HL-60 (cell line): ENCODE results near the gene CPPED1.

Experiments
- DNase-seq, 2 experiments: peaks; one replicate each; pipeline ENCODE4 v3.0.0-alpha.2; 2010 to 2020; ENCODE audit warnings: low read depth in 1 of 2, low spot score in 1 of 2
- H3K27ac ChIP-seq: fragments of 250-450 bp; sonication (Bioruptor Pico); replicated peaks from 2 replicates; pipeline ENCODE4 v1.5.1; 2020; ENCODE audit warnings: mild to moderate bottlenecking, moderate library complexity
- H3K27me3 ChIP-seq: fragments of 250-450 bp; sonication (Bioruptor Pico); 2 replicates; pipeline ENCODE4 v1.5.1; 2021; ENCODE audit warnings: mild to moderate bottlenecking, moderate library complexity; ENCODE audit not compliant: insufficient read depth, poor library complexity, severe bottlenecking
- H3K4me3 ChIP-seq: replicated peaks from 2 replicates; pipeline ENCODE4 v1.5.1; 2011; ENCODE audit warnings: mild to moderate bottlenecking, control low read depth, low read length; ENCODE audit not compliant: insufficient read depth
- CTCF ChIP-seq: IDR thresholded peaks from one replicate; pipeline ENCODE4 v1.5.1; 2011; ENCODE audit warnings: low read length, control low read depth, inconsistent platforms; ENCODE audit not compliant: insufficient read depth
- GABPA ChIP-seq: IDR thresholded peaks from 2 replicates; pipeline ENCODE4 v1.6.1; 2012; ENCODE audit warnings: low read depth
- POLR2AphosphoS5 ChIP-seq: IDR thresholded peaks from 2 replicates; pipeline ENCODE4 v1.6.1; 2012; ENCODE audit warnings: low read depth
- REST ChIP-seq: IDR thresholded peaks from 2 replicates; pipeline ENCODE4 v1.6.1; 2012; ENCODE audit warnings: low read depth; ENCODE audit not compliant: insufficient replicate concordance
- SPI1 ChIP-seq: IDR thresholded peaks from 2 replicates; pipeline ENCODE4 v1.6.1; 2012; ENCODE audit warnings: low read depth, mild to moderate bottlenecking, borderline replicate concordance

CPPED1 gene

GRCh38 chr16:12659871-12660270 lies 143.8 kb downstream of the CPPED1 start:
- no peak overlapping the region for H3K27ac ChIP-seq
- no peak for DNase-seq
- no peaks in the 10 kb centered on the region for H3K27me3 ChIP-seq
- TF ChIP-seq REST (no peak), SPI1 (no peak), GABPA (no peak), CTCF (no peak), POLR2AphosphoS5 (no peak)
- H3K4me3 ChIP-seq, result no peak overlapping the region

- Histone ChIP-seq H3K27ac (no peak overlapping the region), H3K4me3 (no peak overlapping the region), H3K27me3 (no peaks in the 10 kb centered on the region)
- DNase-seq, result no peak
- TF ChIP-seq GABPA (no peak), SPI1 (no peak), REST (no peak), POLR2AphosphoS5 (no peak), CTCF (no peak)
These were observed 145.2 kb downstream of the CPPED1 start for GRCh38 chr16:12658506-12658905.

- no peak overlapping the region for H3K4me3 ChIP-seq
- DNase-seq, result no peak
- H3K27ac ChIP-seq, result no peak overlapping the region
- H3K27me3 ChIP-seq, result no peaks in the 10 kb centered on the region
- TF ChIP-seq CTCF (no peak), POLR2AphosphoS5 (no peak), SPI1 (no peak), GABPA (no peak), REST (no peak)
These were observed 148.2 kb downstream of the CPPED1 start for GRCh38 chr16:12655537-12655936.
